Stomach (tissue), 9 donors: Measurements from ENCODE around the gene SERTAD3. TPM values are rescaled to one million over a fixed set of nuclear protein-coding genes. Genes with fewer than 3 reads are reported as not detected.
"Not testable (repeated sequence)": the region's sequence is repeated elsewhere in the genome, so short reads cannot be mapped to it uniquely, and the experiment has no call there.

Experiments
- DNase-seq, 2 donors: peaks; one replicate each; pipeline versions ENCODE4 v3.0.0 to v3.0.0-alpha.2; 2013 to 2019
- H3K27ac ChIP-seq, 5 donors: fragments of 200-600 bp in 4 of 5; sonication (generic) in 4 of 5; one replicate each; pipeline ENCODE4 v1.5.1; 2013 to 2019; ENCODE audit warnings: mild to moderate bottlenecking in 1 of 5, moderate library complexity in 1 of 5
- H3K27me3 ChIP-seq, 3 donors: fragments of 200-600 bp; sonication (generic); one replicate each; pipeline ENCODE4 v1.5.1; 2017 to 2019; ENCODE audit warnings: mixed run types in 1 of 3
- H3K36me3 ChIP-seq, 4 donors: fragments of 200-600 bp; sonication (generic); 1 replicate in 3 of 4; 2 replicates in 1 of 4; pipeline ENCODE4 v1.5.1; 2016 to 2019
- H3K4me1 ChIP-seq, 4 donors: fragments of 200-600 bp; sonication (generic); one replicate each; pipeline ENCODE4 v1.5.1; 2016 to 2019
- H3K4me3 ChIP-seq, 4 donors: fragments of 200-600 bp; sonication (generic) in 3 of 4; one replicate each; pipeline ENCODE4 v1.5.1; 2016 to 2019; ENCODE audit warnings: mild to moderate bottlenecking in 1 of 4
- H3K9me3 ChIP-seq, 4 donors: fragments of 200-600 bp; sonication (generic); one replicate each; pipeline ENCODE4 v1.5.1; 2016 to 2019
- CTCF ChIP-seq, 7 experiments: fragments of 450-650 bp in 4 of 7; fragments of 200-600 bp in 3 of 7; sonication (generic) in 3 of 7; IDR thresholded peaks; one replicate each; pipeline ENCODE4 v1.5.1; 2016 to 2019; ENCODE audit warnings: antibody characterized with exemption in 7 of 7, control low read depth in 2 of 7, mild to moderate bottlenecking in 1 of 7
- EP300 ChIP-seq: sonication (generic); formaldehyde crosslinking; IDR thresholded peaks from one replicate; pipeline ENCODE4 v1.6.1; 2017; ENCODE audit warnings: antibody characterized with exemption
- POLR2A ChIP-seq, 4 donors: fragments of 450-650 bp; IDR thresholded peaks; one replicate each; pipeline ENCODE4 v1.6.1; 2016; ENCODE audit warnings: antibody characterized with exemption in 4 of 4, control low read depth in 2 of 4, mild to moderate bottlenecking in 1 of 4, moderate library complexity in 1 of 4
- POLR2AphosphoS5 ChIP-seq, 3 donors: sonication (generic); formaldehyde crosslinking; IDR thresholded peaks; one replicate each; pipeline ENCODE4 v1.6.1; 2016; ENCODE audit warnings: antibody characterized with exemption in 3 of 3
- WGBS, 5 donors: extraction: QIAGEN DNeasy Blood & Tissue Kit in 3 of 5; methylation state at CpG; one replicate each; pipeline versions ENCODE4 v1.1.5 to v1.1.7; 2013 to 2018; 5-methylcytosine and 5-hydroxymethylcytosine counted together
- intact Hi-C: fragments of 100-400 bp; cut with DNase I; formaldehyde crosslinking; loops from one replicate; pipeline ENCODE4 v1.15.1; 2023; ENCODE audit warnings: low total_unique reads
- polyA plus RNA-seq, 3 donors: library from polyadenylated mRNA; stranded (reverse); fragments of 200-250 nt; gene quantifications; one replicate each; pipeline ENCODE4 v1.2.3, GENCODE V29; 2013
- total RNA-seq, 5 donors: library from RNA; depleted of rRNA; stranded (reverse); fragments of >200 nt; gene quantifications; one replicate each; pipeline versions ENCODE4 v1.1.0 to v1.2.3, GENCODE V29; 2014 to 2016
- donor health status: healthy with polysubstance abuse.
- donor health status: Bipolar disorder and iron deficiency.
- donor health status: healthy.

Gene SERTAD3
- total and polyA plus RNA-seq, 8 donors = 6.2 to 41.4 (median 27.7) TPM

- TF ChIP-seq POLR2A (IDR thresholded peaks at IDR 0.05) = no peak
- no peak for TF ChIP-seq EP300
- TF ChIP-seq CTCF (IDR thresholded peaks at IDR 0.05) = no peak
- TF ChIP-seq POLR2AphosphoS5 (IDR thresholded peaks at IDR 0.05) = no peak
- Histone ChIP-seq H3K27me3 (no peaks in the 10 kb centered on the region), H3K36me3 (no peaks in the 10 kb centered on the region), H3K27ac (peak overlapping the region in 1 of 5 donors; percentile 60), H3K4me3 (peak overlapping the region in 1 of 4 donors; percentile 6), H3K4me1 (peaks cover 8 to 29% (median 21%) of the 10 kb centered on the region in 4 donors), H3K9me3 (no peaks in the 10 kb centered on the region)
- WGBS, 5 donors = 70 to 83% (median 76%) methylated on average over 4 of the region's 4 CpGs
- no peak for DNase-seq
- intact Hi-C loops = no loop called here
Observed at GRCh38 chr19:40412866-40413265, 31.3 kb downstream of the SERTAD3 start.

- no peaks in the 10 kb centered on the region for H3K9me3 ChIP-seq
- 51 to 75% (median 70%) methylated on average over 7 to 8 of the region's 8 CpGs for WGBS, 5 donors
- no peak for DNase-seq
- intact Hi-C loops = no loop called here
- no peak for TF ChIP-seq EP300
- TF ChIP-seq POLR2A (IDR thresholded peaks at IDR 0.05) = no peak
- no peak for TF ChIP-seq CTCF (IDR thresholded peaks at IDR 0.05)
- no peak for TF ChIP-seq POLR2AphosphoS5 (IDR thresholded peaks at IDR 0.05)
- H3K4me1 ChIP-seq = peaks cover 4 to 23% (median 16%) of the 10 kb centered on the region in 4 donors
- no peaks in the 10 kb centered on the region for H3K36me3 ChIP-seq
- no peaks in the 10 kb centered on the region for H3K27me3 ChIP-seq
- H3K27ac ChIP-seq = peak overlapping the region in 3 of 5 donors; percentile 31 to 60 (median 56)
- H3K4me3 ChIP-seq = no peak overlapping the region
Observed at GRCh38 chr19:40411958-40412499, 32.1 kb downstream of the SERTAD3 start.

- Histone ChIP-seq H3K36me3 (no peaks in the 10 kb centered on the region), H3K4me3 (no peak overlapping the region), H3K27ac (peak overlapping the region in 3 of 5 donors; percentile 31 to 60 (median 56)), H3K4me1 (peaks cover 0 to 17% (median 11%) of the 10 kb centered on the region in 4 donors), H3K27me3 (no peaks in the 10 kb centered on the region), H3K9me3 (no peaks in the 10 kb centered on the region)
- intact Hi-C loops = no loop called here
- WGBS, 5 donors = 49 to 62% (median 54%) methylated on average over 13 to 16 of the region's 16 CpGs
- DNase-seq = no peak
- no peak for TF ChIP-seq POLR2A (IDR thresholded peaks at IDR 0.05)
- no peak for TF ChIP-seq CTCF (IDR thresholded peaks at IDR 0.05)
- TF ChIP-seq POLR2AphosphoS5 (IDR thresholded peaks at IDR 0.05) = no peak
- no peak for TF ChIP-seq EP300
Observed at GRCh38 chr19:40411125-40411842, 32.9 kb downstream of the SERTAD3 start.

- H3K9me3 ChIP-seq = no peaks in the 10 kb centered on the region
- 60 to 80% (median 76%) methylated on average over 5 to 9 of the region's 9 CpGs for WGBS, 5 donors
- H3K4me3 ChIP-seq = no peak overlapping the region
- no peak overlapping the region for H3K27ac ChIP-seq
- no peak for DNase-seq
- H3K36me3 ChIP-seq = no peaks in the 10 kb centered on the region
- peaks cover 0 to 17% (median 11%) of the 10 kb centered on the region in 4 donors for H3K4me1 ChIP-seq
- intact Hi-C loops = no loop called here
- TF ChIP-seq POLR2AphosphoS5 (IDR thresholded peaks at IDR 0.05) (no peak), EP300 (no peak), POLR2A (IDR thresholded peaks at IDR 0.05) (no peak), CTCF (IDR thresholded peaks at IDR 0.05) (no peak)
- H3K27me3 ChIP-seq = no peaks in the 10 kb centered on the region
Observed at GRCh38 chr19:40410030-40410389, 34.1 kb downstream of the SERTAD3 start.

GRCh38 chr19:40408598-40408925 lies 35.6 kb downstream of the SERTAD3 start:
- H3K27ac ChIP-seq, H3K4me3 ChIP-seq, intact Hi-C loops, DNase-seq, H3K9me3 ChIP-seq, H3K36me3 ChIP-seq, H3K27me3 ChIP-seq: not testable (repeated sequence)
- 87 to 90% (median 89%) methylated on average over 8 of the region's 8 CpGs; no CpG with 5 or more reads in 1 of the 5 donors for WGBS, 5 donors
- peaks cover 0 to 23% (median 18%) of the 10 kb centered on the region in 4 donors for H3K4me1 ChIP-seq
